WI38 (cell line): ENCODE results near the gene PPP1R13B.

Source experiments
- H3K4me3 ChIP-seq: 2 replicates; pipeline ENCODE4 v1.5.1; 2011; ENCODE audit warnings: low read depth, mild to moderate bottlenecking, control low read depth, low read length
- CTCF ChIP-seq: IDR thresholded peaks from 2 replicates; pipeline ENCODE4 v1.5.1; 2012; ENCODE audit warnings: low read depth, mild to moderate bottlenecking, control low read depth, low read length

The PPP1R13B gene

GRCh38 chr14:103732868-103733620 lies 114.3 kb downstream of the PPP1R13B start:
- H3K4me3 ChIP-seq = no peak overlapping the region
- no peak for TF ChIP-seq CTCF

- no peak for TF ChIP-seq CTCF
Observed at GRCh38 chr14:103731916-103732867, 115.2 kb downstream of the PPP1R13B start.

GRCh38 chr14:103731481-103731880 lies 115.9 kb downstream of the PPP1R13B start:
- TF ChIP-seq CTCF = no peak
- H3K4me3 ChIP-seq = no peak overlapping the region

More at GRCh38 chr14:103731916-103732867, 115.2 kb downstream of the PPP1R13B start:
- no peak overlapping the region for H3K4me3 ChIP-seq

GRCh38 chr14:103730490-103731035 lies 116.8 kb downstream of the PPP1R13B start:
- TF ChIP-seq CTCF = no peak
- no peak overlapping the region for H3K4me3 ChIP-seq

- no peak overlapping the region for H3K4me3 ChIP-seq
- no peak for TF ChIP-seq CTCF
Observed at GRCh38 chr14:103729496-103730448, 117.6 kb downstream of the PPP1R13B start.

GRCh38 chr14:103728721-103729120 lies 118.7 kb downstream of the PPP1R13B start:
- no peak for TF ChIP-seq CTCF
- no peak overlapping the region for H3K4me3 ChIP-seq
